Ovary (tissue), 9 donors: ENCODE data around the gene EPG5. TPM values are rescaled to one million over a fixed set of nuclear protein-coding genes. Genes with fewer than 3 reads are reported as not detected.

Experiments used
- DNase-seq, 5 donors: peaks; one replicate each; pipeline ENCODE4 v3.0.0-alpha.2; 2019 to 2020
- H3K27ac ChIP-seq, 2 donors: fragments of 200-600 bp; one replicate each; pipeline versions ENCODE4 v1.5.1 to v1.8.0; 2019 to 2022
- H3K27me3 ChIP-seq: fragments of 200-600 bp; one replicate; pipeline ENCODE4 v1.8.0; 2022
- H3K36me3 ChIP-seq: fragments of 200-600 bp; sonication (generic); one replicate; pipeline ENCODE4 v1.5.1; 2019
- H3K4me1 ChIP-seq: one replicate; pipeline ENCODE4 v1.8.1; 2013; ENCODE audit warnings: mild to moderate bottlenecking, moderate library complexity; ENCODE audit not compliant: insufficient read depth
- H3K4me3 ChIP-seq: fragments of 200-600 bp; sonication (generic); one replicate; pipeline ENCODE4 v1.5.1; 2017
- H3K9me3 ChIP-seq, 2 donors: fragments of 200-600 bp in 1 of 2; sonication (generic) in 1 of 2; one replicate each; pipeline versions ENCODE4 v1.5.1 to v1.8.1; 2013 to 2019; ENCODE audit warnings: mild to moderate bottlenecking in 1 of 2, moderate library complexity in 1 of 2
- CTCF ChIP-seq, 3 donors: fragments of 450-650 bp in 2 of 3; fragments of 200-600 bp in 1 of 3; IDR thresholded peaks; one replicate each; pipeline versions ENCODE4 v1.5.1 to v1.8.0; 2016 to 2022; ENCODE audit warnings: antibody characterized with exemption in 3 of 3, mild to moderate bottlenecking in 1 of 3
- EP300 ChIP-seq: sonication (generic); formaldehyde crosslinking; IDR thresholded peaks from one replicate; pipeline ENCODE4 v1.6.1; 2017; ENCODE audit warnings: antibody characterized with exemption
- POLR2A ChIP-seq: fragments of 450-650 bp; IDR thresholded peaks from one replicate; pipeline ENCODE4 v1.6.1; 2017; ENCODE audit warnings: antibody characterized with exemption, mild to moderate bottlenecking, moderate library complexity
- WGBS, 3 donors: extraction: QIAGEN DNeasy Blood & Tissue Kit in 1 of 3; methylation state at CpG; one replicate each; pipeline versions ENCODE4 v1.1.5 to v1.1.7; 2013 to 2017; 5-methylcytosine and 5-hydroxymethylcytosine counted together
- intact Hi-C, 4 donors: fragments of 100-400 bp; cut with DNase I; formaldehyde crosslinking; loops; one replicate each; pipeline versions ENCODE4 v1.11.0 to v1.15.1; 2022 to 2023
- polyA plus RNA-seq, 2 donors: library from polyadenylated mRNA; stranded (reverse); fragments of 200-250 nt in 1 of 2; fragments of 350-450 nt in 1 of 2; fragmentation: Illumina TruSeq in 1 of 2; extraction: RNeasy Lipid Tissue Mini Kit (QIAGEN cat#74804) in 1 of 2; gene quantifications; one replicate each; pipeline ENCODE4 v1.2.3, GENCODE V29; 2013 to 2014
- total RNA-seq, 7 donors: library from RNA; depleted of rRNA in 2 of 7; stranded (reverse); fragments of >200 nt in 2 of 7; fragmentation: NEBNext Ultra II Directional in 3 of 7; extraction: Animal tissue kit (Norgen Biotek cat#: 25700) in 3 of 7; gene quantifications; one replicate each; pipeline versions ENCODE4 v1.1.0 to v1.2.4, GENCODE V29; 2016 to 2023
- donor health status: DM: no; HTN: no; CAD: no; lungs with moderate emphysema.
- donor health status: DM: no; HTN: no; CAD: no.
- donor health status: Bipolar disorder and iron deficiency.
- donor health status: DM: yes; HTN: yes; CAD: no.
- donor health status: DM: no; HTN: no; CAD: no.
- donor health status: DM: yes; HTN: yes; CAD: no.

Gene EPG5
- total and polyA plus RNA-seq, 9 donors, result 8.9 to 28.4 (median 21.2) TPM

GRCh38 chr18:45981821-45982220 lies 14.7 kb upstream of the EPG5 start:
- Histone ChIP-seq H3K9me3 (no peaks in the 10 kb centered on the region), H3K27ac (no peak overlapping the region), H3K4me3 (no peak overlapping the region), H3K4me1 (no peaks in the 10 kb centered on the region), H3K36me3 (no peaks in the 10 kb centered on the region), H3K27me3 (no peaks in the 10 kb centered on the region)
- intact Hi-C loops, result no loop called here
- no peak for DNase-seq
- 74 to 84% (median 83%) methylated on average over 2 of the region's 2 CpGs for WGBS, 3 donors
- TF ChIP-seq CTCF (IDR thresholded peaks at IDR 0.05), result no peak
- TF ChIP-seq POLR2A, result no peak
- TF ChIP-seq EP300, result no peak

- DNase-seq, result no peak
- Histone ChIP-seq H3K27me3 (no peaks in the 10 kb centered on the region), H3K27ac (no peak overlapping the region), H3K9me3 (no peaks in the 10 kb centered on the region), H3K4me1 (no peaks in the 10 kb centered on the region), H3K36me3 (no peaks in the 10 kb centered on the region), H3K4me3 (no peak overlapping the region)
- WGBS, 3 donors, result 57 to 64% (median 57%) methylated on average over 2 of the region's 2 CpGs
- TF ChIP-seq EP300 (no peak), POLR2A (no peak), CTCF (IDR thresholded peaks at IDR 0.05) (no peak)
- intact Hi-C loops, result no loop called here
Observed at GRCh38 chr18:45980229-45980628, 13.1 kb upstream of the EPG5 start.

- WGBS, 3 donors, result 82 to 93% (median 90%) methylated on average over 1 of the region's 1 CpG
- H3K27ac ChIP-seq, result no peak overlapping the region
- DNase-seq, result no peak
Observed at GRCh38 chr18:45978084-45978483, 11.0 kb upstream of the EPG5 start.

GRCh38 chr18:45976974-45977373 lies 9.8 kb upstream of the EPG5 start:
- 84 to 87% (median 86%) methylated on average over 5 of the region's 5 CpGs for WGBS, 3 donors

More at GRCh38 chr18:45978084-45978483, 11.0 kb upstream of the EPG5 start:
- intact Hi-C loops, result loop anchor here in 2 of 4 donors (10.0 kb wide), 1 partner anchor 313 kb away; no protein-coding TSS in a partner anchor
- Histone ChIP-seq H3K9me3 (no peaks in the 10 kb centered on the region), H3K4me3 (no peak overlapping the region), H3K4me1 (no peaks in the 10 kb centered on the region), H3K36me3 (no peaks in the 10 kb centered on the region), H3K27me3 (no peaks in the 10 kb centered on the region)
- no peak for TF ChIP-seq POLR2A
- TF ChIP-seq CTCF (IDR thresholded peaks at IDR 0.05), result no peak
- TF ChIP-seq EP300, result no peak

More at GRCh38 chr18:45976974-45977373, 9.8 kb upstream of the EPG5 start:
- no peaks in the 10 kb centered on the region for H3K36me3 ChIP-seq
- no peaks in the 10 kb centered on the region for H3K4me1 ChIP-seq
- no peak for TF ChIP-seq POLR2A
- TF ChIP-seq CTCF (IDR thresholded peaks at IDR 0.05), result no peak
- no peak for TF ChIP-seq EP300
- intact Hi-C loops, result loop anchor here in 2 of 4 donors (10.0 kb wide), 1 partner anchor 312 kb away; no protein-coding TSS in a partner anchor
- H3K27ac ChIP-seq, result no peak overlapping the region
- no peak overlapping the region for H3K4me3 ChIP-seq
- no peak for DNase-seq
- no peaks in the 10 kb centered on the region for H3K9me3 ChIP-seq
- no peaks in the 10 kb centered on the region for H3K27me3 ChIP-seq
